Hematopoietic multipotent progenitor cell treated with erythropoietin and hydrocortisone succinate and interleukin-3 and kit ligand, for 8 days (in vitro differentiated cells): ENCODE measurements around the gene RNGTT.
"Not testable (repeated sequence)": the region's sequence is repeated elsewhere in the genome, so short reads cannot be mapped to it uniquely, and the experiment has no call there.

ENCODE experiments used
- DNase-seq: peaks from one replicate; pipeline ENCODE4 v3.0.0-alpha.2; 2015

RNGTT gene

DNA sequence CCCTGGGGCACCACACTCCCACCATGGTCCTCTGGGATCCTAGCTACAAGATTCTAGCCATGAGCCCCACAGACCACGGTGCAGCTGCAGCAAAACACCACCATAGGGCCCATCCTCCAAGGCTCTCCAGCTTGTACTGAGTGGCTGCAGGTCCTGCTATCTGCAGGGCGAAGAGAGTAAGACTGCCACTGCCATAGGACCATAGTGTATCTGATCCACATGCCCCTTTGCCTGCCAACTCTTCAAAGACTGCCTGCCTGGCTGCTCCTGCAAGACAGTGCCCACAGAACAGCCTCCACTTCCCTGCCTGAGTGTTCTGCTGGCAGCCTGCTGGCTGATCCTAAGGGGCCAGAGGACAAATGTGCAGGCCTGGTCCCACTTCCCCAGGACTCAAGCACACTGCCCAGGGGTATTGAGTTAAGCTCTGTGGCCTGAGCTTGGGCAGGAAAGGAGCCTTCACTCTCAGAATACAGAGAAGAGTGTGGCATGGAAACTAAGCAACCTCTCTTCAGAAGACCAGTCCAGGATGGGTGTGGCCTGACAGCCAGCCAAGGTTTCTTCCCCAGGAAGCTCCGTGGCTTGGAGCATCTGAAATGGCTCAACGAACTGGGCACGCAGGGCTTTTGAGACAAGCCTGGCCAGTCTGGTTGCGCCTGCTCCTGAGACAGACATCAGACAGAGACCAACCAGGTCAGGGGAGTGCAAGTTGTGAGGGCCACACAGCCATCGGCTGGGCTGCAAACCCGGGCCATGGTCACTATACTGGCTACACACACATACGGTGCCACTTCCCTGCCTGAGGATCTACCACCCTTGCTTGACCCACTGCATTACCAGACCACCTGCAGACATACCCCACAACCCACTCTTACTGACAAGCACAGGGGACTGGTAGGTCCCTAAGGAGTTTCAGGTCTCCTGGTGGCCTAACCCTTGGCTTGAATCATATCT lies 54.5 kb downstream of the RNGTT start:
- DNase-seq = peak; percentile 52

DNA sequence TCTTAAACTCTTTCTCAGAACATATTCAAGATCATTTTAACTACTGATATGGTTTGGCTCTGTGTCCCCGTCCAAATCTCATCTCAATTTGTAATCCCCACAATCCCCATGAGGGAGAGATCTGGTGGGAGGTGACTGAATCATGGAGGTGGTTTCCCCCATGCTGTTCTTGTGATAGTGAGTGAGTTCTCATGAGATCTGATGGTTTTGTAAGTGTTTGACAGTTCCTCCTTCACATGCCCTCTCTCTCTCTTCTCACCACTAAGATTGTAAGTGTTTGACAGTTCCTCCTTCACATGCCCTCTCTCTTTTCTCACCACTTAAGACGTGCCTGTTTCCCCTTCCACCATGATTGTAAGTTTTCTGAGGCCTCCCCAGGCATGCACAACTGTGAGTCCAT lies 56.3 kb downstream of the RNGTT start:
- not testable (repeated sequence) for DNase-seq

DNA sequence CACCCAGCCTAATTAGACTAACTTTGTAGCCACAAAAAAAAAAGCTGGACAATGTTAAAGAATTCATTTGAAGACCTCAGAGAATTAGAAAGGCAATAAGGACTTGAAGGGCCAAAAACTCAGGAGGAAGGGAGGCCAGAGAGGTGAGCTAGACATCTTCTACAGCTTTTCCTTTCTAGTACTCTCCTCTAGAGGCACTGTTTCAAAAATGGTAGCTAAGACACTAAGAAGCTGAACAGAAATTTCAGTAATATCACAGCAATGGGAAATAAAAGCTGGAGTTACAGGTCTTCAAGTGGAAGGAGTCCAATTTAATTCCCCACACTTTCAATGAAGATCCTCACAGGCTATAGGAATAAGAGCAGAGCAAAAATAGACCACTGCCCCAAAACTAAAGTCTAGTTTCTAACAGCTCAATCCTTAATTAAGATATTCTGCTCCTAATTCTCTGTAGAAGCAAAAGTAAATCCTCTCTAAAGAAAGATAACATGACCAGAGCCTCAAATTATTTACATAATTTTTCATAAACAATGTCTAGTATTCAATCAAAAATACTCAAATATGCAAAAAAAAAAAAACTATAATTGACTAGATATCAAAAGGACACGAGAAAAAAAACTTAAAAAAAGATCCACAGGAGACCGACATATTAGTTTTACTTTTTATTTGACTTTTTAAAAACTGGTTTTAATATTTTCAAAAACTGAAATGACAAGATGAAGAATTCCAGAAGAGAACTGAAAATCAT lies 63.7 kb downstream of the RNGTT start:
- DNase-seq = no peak

DNA sequence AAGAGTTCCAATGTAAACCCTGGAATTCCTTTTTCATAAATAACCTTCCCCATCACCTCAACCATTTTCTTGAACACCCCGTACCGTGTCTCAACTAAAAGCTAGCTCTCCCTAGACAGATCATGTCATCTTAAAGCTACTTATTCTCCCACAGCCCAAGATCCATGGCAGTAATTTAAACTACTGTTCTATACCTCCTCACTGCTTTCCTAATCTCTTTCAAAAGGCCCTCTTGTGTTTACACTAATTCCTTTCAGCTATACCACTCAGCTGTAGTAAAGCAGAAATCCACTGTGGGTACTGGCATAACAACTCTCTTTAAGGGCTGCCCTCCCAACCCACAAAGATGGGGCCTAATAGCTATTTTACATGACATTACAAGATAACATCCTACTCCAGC lies 67.5 kb downstream of the RNGTT start:
- DNase-seq = no peak

DNA sequence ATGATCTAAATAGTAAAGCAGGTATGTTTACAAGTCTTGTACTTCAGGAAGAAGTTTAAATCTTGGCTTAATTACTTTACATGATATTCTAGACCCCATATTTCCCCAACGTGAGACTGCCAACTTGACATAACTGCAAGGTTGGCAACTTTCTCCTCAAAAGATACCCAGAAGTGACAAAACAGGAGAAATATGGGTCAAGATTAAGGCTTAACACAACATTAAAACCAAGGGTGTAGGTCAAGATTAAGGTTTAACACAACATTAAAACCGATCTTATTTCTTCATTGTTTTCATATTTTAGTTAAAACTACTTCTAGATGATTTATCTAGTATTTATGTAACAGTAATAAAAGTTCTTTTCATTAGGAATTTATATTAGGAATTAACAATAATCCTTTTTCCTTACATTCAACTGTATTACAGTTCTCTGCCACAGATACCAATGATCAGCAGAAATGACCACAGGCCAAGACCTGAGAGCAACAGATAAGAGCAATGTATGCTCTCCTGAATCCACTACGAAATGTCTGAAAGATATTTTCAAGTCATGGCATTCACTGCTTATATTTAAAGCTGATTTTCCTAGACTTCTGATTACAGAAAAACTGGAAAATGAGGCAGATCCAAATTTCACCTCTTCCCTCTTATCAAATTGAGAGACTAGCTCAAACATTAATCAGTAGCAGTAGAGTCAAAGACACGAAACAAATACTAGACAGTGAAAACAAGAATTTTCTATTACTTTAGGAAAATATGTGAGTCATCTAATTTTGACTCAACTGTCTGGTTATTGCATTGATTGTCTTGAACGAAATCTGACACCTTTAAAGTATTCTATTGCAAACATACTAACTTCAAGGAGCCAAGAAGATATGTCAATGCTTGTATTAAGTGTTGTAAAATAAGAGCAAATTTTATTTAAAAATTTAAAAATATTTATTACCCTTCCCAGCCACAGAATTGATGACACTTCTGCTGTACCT lies 72.3 kb downstream of the RNGTT start:
- peak; percentile 84 for DNase-seq

DNA sequence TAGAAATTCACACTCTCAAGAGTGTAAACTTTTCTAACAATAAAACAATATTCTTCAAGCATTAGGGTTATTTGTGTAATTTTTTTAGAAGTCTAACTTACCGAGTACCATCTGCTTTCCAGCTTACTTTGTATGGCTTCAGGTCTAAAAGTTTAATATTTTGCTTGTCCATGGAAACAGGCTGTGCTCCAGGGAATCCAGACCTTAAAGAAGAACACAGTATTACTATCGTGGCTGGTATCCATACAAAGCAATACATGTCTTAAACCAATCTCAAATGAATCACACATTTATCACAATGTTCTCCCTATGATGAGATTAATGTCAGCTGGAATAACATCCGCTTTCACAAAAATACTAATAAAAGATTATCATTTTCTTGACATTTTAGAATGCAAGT lies 73.0 kb downstream of the RNGTT start:
- no peak for DNase-seq

DNA sequence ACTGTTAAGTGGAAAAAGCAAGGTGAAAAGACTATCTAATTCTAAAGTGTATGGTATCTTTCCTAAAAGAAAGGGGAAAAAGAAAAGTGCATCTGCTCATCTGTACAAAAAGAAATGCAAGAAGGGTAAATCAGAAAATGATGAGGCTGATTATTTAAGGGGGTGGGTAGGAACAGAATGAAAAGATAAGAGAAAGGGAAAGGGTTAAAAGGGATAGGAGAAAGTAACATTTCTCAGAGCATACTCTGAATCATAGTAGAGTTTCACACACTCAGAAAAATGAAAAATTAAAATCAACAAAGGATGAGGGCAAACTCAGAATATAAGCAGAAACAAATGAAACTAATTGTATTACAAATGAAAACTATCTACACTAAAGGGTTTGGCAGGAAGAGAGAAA lies 79.1 kb downstream of the RNGTT start:
- DNase-seq = no peak

DNA sequence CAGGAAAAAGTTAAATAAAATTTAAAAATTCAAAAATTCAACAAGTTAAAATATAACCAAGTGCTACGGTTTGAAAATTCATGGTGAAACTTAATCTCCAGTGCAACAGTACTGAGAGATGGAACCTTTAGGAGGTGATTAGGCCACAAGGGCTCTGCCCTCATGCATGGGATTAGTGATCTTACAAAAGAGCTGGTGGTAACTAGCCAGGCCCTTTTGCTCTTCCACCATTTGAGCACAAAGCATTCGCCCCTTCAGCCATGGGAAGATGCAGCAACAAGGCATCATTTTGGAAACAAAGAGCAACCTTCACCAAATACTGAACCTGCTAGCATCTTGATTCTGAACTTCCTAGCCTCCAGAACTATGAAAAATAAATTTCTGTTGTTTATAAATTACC lies 80.9 kb downstream of the RNGTT start:
- no peak for DNase-seq

DNA sequence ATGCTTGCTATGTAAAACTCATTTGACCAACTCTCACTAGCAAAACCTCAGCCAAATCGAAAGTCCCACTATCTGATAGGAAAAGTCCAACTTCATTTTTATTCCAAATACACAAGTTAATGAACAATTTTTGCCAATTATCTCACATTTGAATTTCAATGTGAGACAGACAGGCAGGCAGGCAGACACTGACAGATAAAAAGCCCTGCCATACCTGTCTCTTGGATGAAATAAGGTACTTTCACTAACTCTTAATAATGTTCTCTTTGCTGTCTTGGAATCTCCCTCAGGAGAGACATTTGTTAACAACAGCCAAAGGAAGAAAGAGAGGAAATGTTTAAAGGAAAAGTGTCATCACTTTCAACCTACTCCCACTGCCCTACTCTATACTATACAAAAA lies 82.0 kb downstream of the RNGTT start:
- no peak for DNase-seq

DNA sequence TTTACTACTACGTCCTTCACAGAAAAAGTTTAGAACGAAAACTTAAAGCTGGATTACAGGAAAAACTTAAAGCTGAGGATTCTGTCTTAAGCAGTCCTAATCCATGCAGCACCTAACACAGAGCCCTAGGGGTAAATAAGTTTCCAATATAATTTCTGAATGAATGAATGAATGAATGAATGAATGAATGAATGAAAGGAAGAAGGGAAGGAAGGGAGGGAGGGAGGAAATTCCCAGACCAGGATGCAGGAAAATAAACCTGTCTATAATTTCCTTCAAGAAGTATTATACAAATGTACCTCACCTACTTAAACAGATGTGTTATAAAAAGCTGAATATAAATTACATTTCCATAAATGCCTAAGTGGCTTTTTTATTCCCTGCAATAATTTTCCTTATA lies 83.4 kb downstream of the RNGTT start:
- no peak for DNase-seq

DNA sequence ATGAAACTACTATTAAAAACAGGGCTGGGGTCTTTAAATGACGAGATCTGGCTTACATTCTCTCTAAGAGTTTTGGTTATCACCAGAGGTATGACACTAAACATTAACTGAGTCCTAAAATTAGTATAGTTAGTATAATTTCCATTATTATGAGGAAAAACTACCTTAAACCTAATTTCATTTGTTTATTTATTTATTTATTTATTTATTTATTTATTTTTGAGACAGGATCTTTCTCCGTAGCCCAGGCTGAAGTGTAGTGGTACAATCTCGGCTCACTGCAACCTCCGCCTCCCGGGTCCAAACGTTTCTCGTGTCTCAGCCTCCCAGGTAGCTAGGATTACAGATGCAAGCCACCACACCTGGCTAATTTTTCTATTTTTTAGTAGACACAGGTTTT lies 85.5 kb downstream of the RNGTT start:
- no peak for DNase-seq

DNA sequence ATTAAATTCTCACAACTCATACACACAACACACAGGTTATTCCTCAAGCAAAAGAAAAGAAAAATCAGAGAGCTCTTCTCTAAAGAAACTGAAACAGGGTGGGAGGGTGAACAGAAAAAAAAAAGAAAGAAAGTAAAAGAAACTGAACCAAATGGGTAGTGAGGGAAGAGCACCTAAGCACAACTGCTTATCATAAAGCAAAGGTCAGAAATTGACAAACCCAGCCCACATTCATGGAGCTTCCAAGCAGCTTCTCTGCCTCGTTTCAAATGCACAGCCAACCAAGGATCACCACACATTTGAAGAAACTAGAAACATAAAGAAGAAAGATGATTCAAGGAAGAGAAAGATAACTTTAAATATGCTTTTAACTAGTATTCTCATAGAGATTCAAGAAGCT lies 90.5 kb downstream of the RNGTT start:
- DNase-seq = no peak

DNA sequence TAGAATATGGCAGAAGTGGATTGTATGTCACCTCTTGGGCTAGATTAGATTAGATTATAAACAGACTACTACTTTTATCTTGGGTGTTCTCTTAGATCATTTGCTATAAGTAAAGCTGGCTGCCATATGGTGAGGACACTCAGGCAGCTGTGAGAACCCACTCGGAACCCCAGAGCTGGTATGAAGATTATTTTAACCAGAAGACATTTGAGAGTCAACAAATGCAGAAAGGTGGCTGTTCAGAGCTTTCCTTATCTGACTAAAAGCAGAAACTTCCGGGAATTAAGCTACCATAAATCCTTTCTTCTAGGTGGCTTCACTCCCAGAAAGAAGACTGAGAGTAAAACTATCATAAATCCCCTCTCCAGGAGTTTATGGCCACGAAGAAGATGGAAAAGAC lies 91.9 kb downstream of the RNGTT start:
- no peak for DNase-seq

DNA sequence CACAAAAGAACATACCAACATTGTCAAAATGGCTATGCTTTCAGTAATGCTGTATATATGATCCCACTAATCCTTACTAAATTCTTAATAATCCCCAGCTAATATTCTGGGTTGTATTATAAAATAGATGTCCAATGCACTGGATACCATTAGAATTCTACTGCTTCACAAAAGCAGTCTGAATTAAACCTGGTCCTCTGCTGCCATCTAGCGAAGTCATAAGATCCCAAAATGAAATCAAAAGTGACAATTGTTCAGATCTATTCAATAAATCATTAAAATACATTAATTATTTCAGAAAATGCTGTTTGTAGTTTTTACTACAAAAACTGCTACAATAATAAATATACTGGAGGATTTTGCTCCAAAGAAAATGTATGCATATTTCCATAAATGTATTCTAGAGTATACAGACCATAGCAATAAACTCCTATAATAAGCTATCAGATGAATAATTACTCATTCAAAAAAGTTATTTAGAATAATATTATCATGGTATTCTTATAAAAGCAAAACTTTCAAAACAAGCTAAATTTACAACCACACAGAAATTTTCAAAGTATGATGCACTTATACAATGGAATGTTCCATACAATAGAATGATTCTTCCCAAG lies 92.6 kb downstream of the RNGTT start:
- peak; percentile 77 for DNase-seq

DNA sequence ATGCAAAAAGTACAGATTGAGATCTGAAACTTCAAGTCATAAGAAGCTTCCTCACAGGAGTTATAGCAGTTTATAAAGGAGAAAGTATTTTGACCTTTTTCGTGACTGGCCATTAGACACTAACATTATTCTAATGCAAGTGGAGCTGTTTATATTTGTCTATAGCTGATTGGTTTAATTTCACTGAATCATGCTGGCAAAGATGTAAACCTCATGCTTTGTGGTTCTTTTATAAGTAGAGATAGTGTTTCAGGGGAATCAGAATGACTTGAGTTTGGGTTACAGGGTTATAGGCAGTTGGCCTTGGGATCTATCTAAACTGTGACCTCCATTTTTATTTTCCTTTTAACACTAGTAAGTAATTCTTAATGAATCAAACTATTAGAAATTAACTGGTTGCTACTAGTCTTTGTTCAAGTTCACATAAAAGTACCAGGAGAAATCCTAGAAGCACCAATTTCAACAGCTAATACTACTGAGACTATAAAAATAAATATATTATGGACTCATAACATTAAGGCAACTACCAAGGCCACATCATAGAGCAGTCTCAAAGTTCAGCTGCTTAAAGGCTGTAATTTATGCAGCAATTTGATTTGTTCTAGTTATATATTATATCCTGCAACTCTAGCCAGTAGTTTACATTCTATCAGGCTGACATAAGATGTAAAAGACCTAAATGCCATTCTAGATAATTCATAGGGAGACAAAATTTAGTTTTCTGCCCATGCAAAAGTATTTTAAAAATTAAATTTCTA lies 94.0 kb downstream of the RNGTT start:
- no peak for DNase-seq

DNA sequence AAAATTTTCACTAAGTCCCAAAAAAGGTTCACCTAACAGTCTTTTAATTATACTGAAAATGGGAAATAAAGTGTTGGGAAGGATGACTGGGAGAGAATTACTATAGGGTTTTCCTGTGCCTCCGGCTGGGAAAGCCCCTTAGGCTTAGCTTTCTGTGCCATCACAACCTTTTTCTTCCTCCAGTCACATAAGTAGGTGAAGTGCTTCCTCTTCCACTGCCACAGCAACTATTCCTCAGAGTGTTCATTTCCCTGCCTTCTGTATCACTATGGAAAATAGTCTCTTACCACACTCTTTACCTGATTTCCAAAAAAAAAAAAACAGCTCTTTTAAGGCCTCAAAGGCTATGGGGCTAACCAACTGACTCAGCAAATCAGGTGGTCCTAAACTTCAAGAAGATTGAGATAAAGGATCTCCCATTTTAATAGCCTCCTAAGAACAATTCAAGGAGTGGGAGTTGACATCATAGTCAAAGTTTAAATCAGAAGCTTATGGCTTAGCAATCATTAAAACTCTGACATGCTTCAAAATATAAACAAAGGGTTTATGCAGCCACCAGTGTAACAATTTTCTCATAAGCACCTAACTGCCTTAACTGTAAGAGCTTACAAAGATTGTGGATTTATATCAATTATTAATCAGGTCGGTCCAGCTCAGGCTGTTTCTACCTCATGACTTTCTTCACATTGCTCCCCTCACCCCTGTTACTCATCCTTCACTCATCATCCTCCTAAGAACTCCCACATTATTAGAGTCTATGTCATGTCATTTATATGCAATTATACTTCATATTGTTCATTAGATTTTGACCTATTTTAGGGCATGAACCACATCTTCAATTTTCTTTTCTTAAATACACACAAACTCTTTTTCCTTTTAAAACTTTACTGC lies 95.3 kb downstream of the RNGTT start:
- DNase-seq = no peak

DNA sequence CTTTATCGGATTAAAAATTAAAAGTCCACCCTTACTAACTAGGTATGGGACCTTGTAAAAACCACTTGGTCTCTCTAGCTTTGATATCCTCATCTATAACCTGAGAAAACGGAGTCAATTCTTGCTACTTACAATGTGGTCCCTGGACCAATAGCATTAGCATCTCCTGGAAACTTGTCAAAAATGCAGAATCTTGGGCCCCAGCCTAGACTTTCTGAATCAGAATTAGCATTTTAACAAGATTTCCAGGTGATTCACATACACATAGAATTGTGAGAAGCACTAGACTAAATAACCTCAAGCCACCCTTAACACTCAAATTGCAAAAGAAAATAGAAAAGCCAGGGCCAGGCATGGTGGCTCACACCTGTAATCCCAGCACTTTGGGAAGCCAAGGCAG lies 96.6 kb downstream of the RNGTT start:
- no peak for DNase-seq

DNA sequence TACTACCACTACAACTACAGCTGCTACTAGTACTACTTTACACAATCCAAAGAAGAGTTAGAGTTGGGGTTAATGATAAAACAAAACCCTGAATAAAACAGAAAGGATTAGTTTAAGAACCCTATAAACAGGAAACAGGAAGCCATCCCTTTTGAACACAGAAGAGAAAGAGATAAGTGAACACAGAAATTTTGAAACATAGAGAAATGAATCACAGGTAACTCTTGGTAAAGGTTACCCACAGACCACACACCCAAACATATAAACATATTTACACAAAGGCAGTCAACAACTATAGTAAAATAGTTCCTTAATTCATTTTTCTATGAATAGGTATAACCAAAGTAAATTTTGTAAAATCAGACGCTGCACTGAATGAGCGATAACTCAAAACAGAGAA lies 98.1 kb downstream of the RNGTT start:
- DNase-seq = no peak

DNA sequence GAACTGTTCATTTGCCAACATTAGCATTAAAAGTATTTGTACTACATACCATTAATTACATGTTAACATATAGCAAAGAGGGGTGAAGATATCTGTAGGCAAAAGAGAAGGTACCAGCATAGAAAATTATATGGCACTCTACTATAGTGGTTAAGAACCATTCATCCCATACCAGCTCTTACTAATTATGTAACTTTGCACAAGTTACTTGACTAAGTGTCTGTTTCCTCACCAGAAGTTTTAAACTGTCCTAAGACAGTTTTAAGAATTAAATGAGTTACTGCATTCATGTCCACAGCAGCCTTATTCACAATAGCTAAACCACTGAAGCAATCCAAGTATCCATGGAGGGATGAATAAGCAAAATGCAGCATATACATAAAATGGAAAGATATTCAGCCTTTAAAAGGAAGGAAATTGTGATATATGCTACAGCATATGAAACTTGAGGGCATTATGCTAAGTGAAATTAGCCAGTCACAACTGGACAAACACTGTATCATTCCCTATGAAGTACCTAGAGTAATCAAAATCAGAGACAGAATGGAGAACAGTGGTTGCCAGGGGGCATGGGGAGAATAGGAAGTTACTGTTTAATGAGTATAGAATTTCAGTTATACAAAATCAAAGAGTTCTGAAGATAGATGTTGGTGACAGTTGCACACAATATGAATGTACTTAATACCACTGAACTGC lies 98.9 kb downstream of the RNGTT start:
- no peak for DNase-seq

DNA sequence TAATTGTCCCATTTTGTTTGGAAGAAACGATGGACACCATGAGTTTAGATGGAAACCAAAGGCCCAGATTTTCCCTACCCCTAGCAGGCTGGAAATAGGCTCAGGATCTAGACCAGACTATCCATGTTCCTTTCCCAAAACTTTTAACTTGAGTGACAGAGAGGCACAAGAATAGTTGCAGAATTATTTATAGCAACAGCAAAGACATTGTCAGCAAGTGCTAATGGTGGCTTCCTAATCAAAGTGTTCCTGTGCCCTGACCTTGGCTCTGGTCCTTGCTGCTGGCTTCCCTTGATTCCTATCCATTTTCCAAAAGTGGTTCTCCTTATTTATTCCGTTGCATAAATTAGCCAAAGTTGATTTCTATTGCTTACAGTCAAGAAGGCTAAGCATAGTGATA lies 103.1 kb downstream of the RNGTT start:
- DNase-seq = no peak
